CD14-positive monocyte (primary cell): ENCODE data around the gene NEDD4L. TPM values are rescaled to one million over a fixed set of nuclear protein-coding genes. Genes with fewer than 3 reads are reported as not detected.

Experiments used
- DNase-seq, 3 donors: peaks; one replicate each; pipeline ENCODE4 v3.0.0-alpha.2; 2011 to 2022
- H2AFZ ChIP-seq: 2 replicates; pipeline ENCODE4 v1.6.0; 2012; ENCODE audit warnings: mild to moderate bottlenecking, low read depth, low read length, inconsistent platforms; ENCODE audit not compliant: insufficient read depth, poor library complexity, severe bottlenecking
- H3K27ac ChIP-seq, 2 donors: 1 replicate in 1 of 2; 2 replicates in 1 of 2; pipeline ENCODE4 v1.5.1; 2012 to 2013; ENCODE audit warnings: low read length in 2 of 2, control low read depth in 1 of 2, inconsistent platforms in 1 of 2, low read depth in 1 of 2, mild to moderate bottlenecking in 1 of 2
- H3K27me3 ChIP-seq, 2 donors: one replicate each; pipeline versions ENCODE4 v1.6.0 to v1.6.1; 2011 to 2013; ENCODE audit warnings: low read length in 2 of 2; ENCODE audit not compliant: control insufficient read depth in 2 of 2, insufficient read depth in 2 of 2
- H3K36me3 ChIP-seq, 2 donors: replicated peaks in 1 of 2; 1 replicate in 1 of 2; 2 replicates in 1 of 2; pipeline versions ENCODE4 v1.5.1 to v1.6.1; 2012 to 2013; ENCODE audit warnings: low read length in 2 of 2, control low read depth in 1 of 2, inconsistent platforms in 1 of 2, mild to moderate bottlenecking in 1 of 2; ENCODE audit not compliant: insufficient read depth in 2 of 2, control insufficient read depth in 1 of 2
- H3K4me1 ChIP-seq, 2 donors: 1 replicate in 1 of 2; 2 replicates in 1 of 2; pipeline versions ENCODE4 v1.5.1 to v1.6.1; 2012 to 2013; ENCODE audit warnings: low read length in 2 of 2, control low read depth in 1 of 2, inconsistent platforms in 1 of 2, mild to moderate bottlenecking in 1 of 2, moderate library complexity in 1 of 2; ENCODE audit not compliant: insufficient read depth in 2 of 2, control insufficient read depth in 1 of 2
- H3K4me2 ChIP-seq: replicated peaks from 2 replicates; pipeline ENCODE3; 2012; ENCODE audit warnings: low read length, moderate library complexity, mild to moderate bottlenecking; ENCODE audit not compliant: poor library complexity, severe bottlenecking; ENCODE audit errors: extremely low read depth
- H3K4me3 ChIP-seq, 3 experiments: fragments of 200-600 bp in 1 of 3; sonication (generic) in 1 of 3; replicated peaks in 1 of 3; 1 replicate in 2 of 3; 2 replicates in 1 of 3; pipeline ENCODE4 v1.5.1; 2011 to 2013; ENCODE audit warnings: low read length in 3 of 3, mild to moderate bottlenecking in 3 of 3, control low read depth in 2 of 3, low read depth in 2 of 3, inconsistent platforms in 1 of 3, moderate library complexity in 1 of 3
- H3K79me2 ChIP-seq: 2 replicates; pipeline ENCODE4 v1.6.0; 2012; ENCODE audit warnings: mild to moderate bottlenecking, control low read depth, inconsistent platforms, low read length, moderate library complexity; ENCODE audit not compliant: insufficient read depth
- H3K9ac ChIP-seq: 2 replicates; pipeline ENCODE4 v1.6.0; 2017; ENCODE audit warnings: low read length, mild to moderate bottlenecking; ENCODE audit not compliant: insufficient read depth, poor library complexity, severe bottlenecking
- H3K9me3 ChIP-seq, 2 donors: replicated peaks in 1 of 2; 1 replicate in 1 of 2; 2 replicates in 1 of 2; pipeline versions ENCODE4 v1.5.1 to v1.6.1; 2012 to 2013; ENCODE audit warnings: low read length in 2 of 2, control low read depth in 1 of 2; ENCODE audit not compliant: control insufficient read depth in 1 of 2, insufficient read depth in 1 of 2
- H4K20me1 ChIP-seq: 2 replicates; pipeline ENCODE4 v1.6.0; 2012; ENCODE audit warnings: mild to moderate bottlenecking, low read length, control low read depth, moderate library complexity; ENCODE audit not compliant: insufficient read depth
- H3K27ac Mint-ChIP-seq, 7 donors: one replicate each; pipeline ENCODE4 v1.8.0; 2020; ENCODE audit warnings: mild to moderate bottlenecking in 7 of 7, mixed read lengths in 7 of 7, moderate library complexity in 6 of 7, inconsistent platforms in 2 of 7
- H3K27me3 Mint-ChIP-seq, 3 donors: one replicate each; pipeline ENCODE4 v1.8.0; 2021 to 2022; ENCODE audit warnings: low read depth in 3 of 3, mild to moderate bottlenecking in 3 of 3, mixed read lengths in 3 of 3, moderate library complexity in 3 of 3, inconsistent platforms in 1 of 3
- H3K36me3 Mint-ChIP-seq, 2 donors: one replicate each; pipeline ENCODE4 v1.8.0; 2020; ENCODE audit warnings: mixed read lengths in 2 of 2, inconsistent platforms in 1 of 2, mild to moderate bottlenecking in 1 of 2
- H3K4me1 Mint-ChIP-seq: one replicate; pipeline ENCODE4 v1.8.0; 2020; ENCODE audit warnings: mild to moderate bottlenecking, mixed read lengths
- H3K4me3 Mint-ChIP-seq, 2 donors: one replicate each; pipeline ENCODE4 v1.8.0; 2020; ENCODE audit warnings: mild to moderate bottlenecking in 2 of 2, mixed read lengths in 2 of 2, moderate library complexity in 1 of 2
- H3K9me3 Mint-ChIP-seq, 7 donors: one replicate each; pipeline ENCODE4 v1.8.0; 2020 to 2022; ENCODE audit warnings: mixed read lengths in 7 of 7, mild to moderate bottlenecking in 6 of 7, moderate library complexity in 6 of 7, inconsistent platforms in 2 of 7
- WGBS: methylation state at CpG from one replicate; pipeline ENCODE4 v1.1.5; 2013; ENCODE audit warnings: missing lambda C conversion rate; ENCODE audit not compliant: insufficient coverage; 5-methylcytosine and 5-hydroxymethylcytosine counted together
- intact Hi-C, 2 donors: fragments of 100-400 bp; cut with micrococcal nuclease; formaldehyde crosslinking; loops; one replicate each; pipeline versions ENCODE4 v1.15.0 to v1.15.1; 2023
- polyA plus RNA-seq, 3 donors: library from polyadenylated mRNA; depleted of rRNA in 1 of 3; unstranded in 2 of 3; stranded (reverse) in 1 of 3; fragments of 300-500 nt in 2 of 3; fragments of >200 nt in 1 of 3; fragmentation: Illumina TruSeq in 2 of 3; gene quantifications; 1 replicate in 2 of 3; 2 replicates in 1 of 3; pipeline ENCODE4 v1.2.3, GENCODE V29; 2012 to 2021
- TF ChIP-seq, protein P1 (sequence below): fragments of 200-600 bp; IDR thresholded peaks from one replicate; pipeline ENCODE4 v1.8.0; 2022; ENCODE audit warnings: antibody characterized with exemption, mild to moderate bottlenecking

NEDD4L gene
- polyA plus RNA-seq, 3 donors = 2.5 to 5.2 (median 4.5) TPM

DNA sequence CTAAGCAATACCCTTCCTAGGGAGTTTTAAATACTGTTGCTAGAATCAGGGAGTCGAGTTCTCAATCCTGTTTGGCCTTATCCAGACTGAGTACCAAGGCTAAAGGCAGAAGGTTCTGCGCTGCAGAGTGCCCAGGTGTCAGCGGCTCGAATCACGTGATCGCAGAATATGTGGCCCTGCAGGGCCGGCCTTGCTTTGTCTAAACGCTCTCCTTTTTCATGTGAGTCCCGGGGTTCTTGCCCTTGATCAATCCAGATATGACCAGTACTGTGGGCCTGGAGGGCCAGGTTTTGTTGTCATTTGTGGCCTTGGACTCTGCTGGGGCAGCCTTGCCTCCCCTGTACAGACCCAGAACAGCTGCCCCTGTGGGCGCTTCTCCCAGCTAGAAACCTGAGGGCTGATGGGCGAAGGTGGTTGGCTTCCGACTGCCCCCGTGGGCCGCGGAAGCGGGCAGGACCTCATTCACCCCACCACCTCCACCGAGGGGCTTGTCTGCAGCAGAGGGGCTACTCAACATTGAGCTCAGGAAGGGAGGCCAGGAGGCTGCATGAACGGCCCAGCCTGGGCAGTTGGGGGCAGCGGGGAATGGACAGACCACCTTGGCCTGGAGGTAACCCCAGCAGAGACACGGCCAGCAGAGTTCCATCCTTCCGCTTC, 359.9 kb downstream of the NEDD4L start:
- no peak overlapping the region for H3K4me2 ChIP-seq
- H2AFZ ChIP-seq = no peak overlapping the region
- Mint-ChIP-seq H3K4me3 (no peak overlapping the region), H3K9me3 (peaks cover 0 to 2% (median 0%) of the 10 kb centered on the region in 7 donors), H3K27ac (peak overlapping the region in 1 of 7 donors; percentile 51), H3K36me3 (no peaks in the 10 kb centered on the region), H3K4me1 (no peaks in the 10 kb centered on the region), H3K27me3 (peaks cover 0 to 3% (median 2%) of the 10 kb centered on the region in 3 donors)
- H3K27ac ChIP-seq = no peak overlapping the region
- H3K79me2 ChIP-seq = no peaks in the 10 kb centered on the region
- intact Hi-C loops = no loop called here
- no peak for DNase-seq
- TF ChIP-seq, protein P1, sequence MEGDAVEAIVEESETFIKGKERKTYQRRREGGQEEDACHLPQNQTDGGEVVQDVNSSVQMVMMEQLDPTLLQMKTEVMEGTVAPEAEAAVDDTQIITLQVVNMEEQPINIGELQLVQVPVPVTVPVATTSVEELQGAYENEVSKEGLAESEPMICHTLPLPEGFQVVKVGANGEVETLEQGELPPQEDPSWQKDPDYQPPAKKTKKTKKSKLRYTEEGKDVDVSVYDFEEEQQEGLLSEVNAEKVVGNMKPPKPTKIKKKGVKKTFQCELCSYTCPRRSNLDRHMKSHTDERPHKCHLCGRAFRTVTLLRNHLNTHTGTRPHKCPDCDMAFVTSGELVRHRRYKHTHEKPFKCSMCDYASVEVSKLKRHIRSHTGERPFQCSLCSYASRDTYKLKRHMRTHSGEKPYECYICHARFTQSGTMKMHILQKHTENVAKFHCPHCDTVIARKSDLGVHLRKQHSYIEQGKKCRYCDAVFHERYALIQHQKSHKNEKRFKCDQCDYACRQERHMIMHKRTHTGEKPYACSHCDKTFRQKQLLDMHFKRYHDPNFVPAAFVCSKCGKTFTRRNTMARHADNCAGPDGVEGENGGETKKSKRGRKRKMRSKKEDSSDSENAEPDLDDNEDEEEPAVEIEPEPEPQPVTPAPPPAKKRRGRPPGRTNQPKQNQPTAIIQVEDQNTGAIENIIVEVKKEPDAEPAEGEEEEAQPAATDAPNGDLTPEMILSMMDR = no peak
- no peaks in the 10 kb centered on the region for H3K36me3 ChIP-seq
- H3K4me3 ChIP-seq = no peak overlapping the region
- H3K9me3 ChIP-seq = no peaks in the 10 kb centered on the region
- no peaks in the 10 kb centered on the region for H4K20me1 ChIP-seq
- H3K4me1 ChIP-seq = no peaks in the 10 kb centered on the region
- H3K9ac ChIP-seq = no peak overlapping the region
- WGBS = 97% methylated on average over 18 of the region's 21 CpGs
- no peaks in the 10 kb centered on the region for H3K27me3 ChIP-seq

DNA sequence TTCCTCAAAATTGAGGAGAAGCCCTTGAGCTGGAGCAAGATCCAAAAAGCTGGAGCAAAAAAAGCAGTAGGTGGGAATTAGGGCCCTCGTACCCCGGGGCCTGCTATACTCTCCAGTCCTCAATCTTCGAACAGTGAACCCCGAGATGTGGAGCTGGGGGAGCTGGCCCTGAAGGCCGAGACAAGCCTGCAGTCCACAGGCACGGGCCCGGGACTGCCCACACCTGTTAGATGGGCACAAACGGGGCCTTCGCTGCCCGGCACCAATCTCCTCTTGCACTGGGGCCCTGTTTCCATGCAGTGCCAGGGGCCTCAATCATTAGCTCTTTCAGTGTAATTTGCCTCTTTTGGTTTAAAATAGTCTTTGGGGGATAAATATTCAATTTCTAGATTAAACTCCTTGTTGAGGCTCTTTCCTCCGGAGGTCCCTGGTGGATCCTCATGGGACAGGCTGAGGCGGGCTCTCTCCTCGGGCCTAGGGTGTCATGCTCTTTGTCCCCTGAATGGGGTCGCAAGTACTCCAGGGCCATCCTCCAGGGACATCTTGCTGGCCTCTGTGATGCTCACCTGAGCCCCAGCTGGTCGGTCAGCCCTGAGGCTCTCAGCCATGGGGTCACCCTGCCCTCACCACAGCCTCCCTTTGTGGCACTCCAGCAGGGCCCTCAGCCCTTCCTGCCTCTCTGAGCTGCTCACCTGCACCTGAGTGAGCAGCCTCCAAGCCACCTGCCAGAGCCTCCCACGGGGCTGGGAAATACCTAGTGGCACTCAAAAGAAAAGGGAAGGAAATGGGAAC, 361.3 kb downstream of the NEDD4L start:
- H3K36me3 ChIP-seq = no peaks in the 10 kb centered on the region
- intact Hi-C loops = no loop called here
- Mint-ChIP-seq H3K36me3 (no peaks in the 10 kb centered on the region), H3K4me3 (no peak overlapping the region), H3K4me1 (no peaks in the 10 kb centered on the region), H3K9me3 (peaks cover 0 to 2% (median 0%) of the 10 kb centered on the region in 7 donors), H3K27ac (no peak overlapping the region), H3K27me3 (peaks cover 0 to 3% (median 2%) of the 10 kb centered on the region in 3 donors)
- no peak for DNase-seq
- H3K9ac ChIP-seq = no peak overlapping the region
- no peak overlapping the region for H3K27ac ChIP-seq
- H3K27me3 ChIP-seq = no peaks in the 10 kb centered on the region
- H3K9me3 ChIP-seq = no peaks in the 10 kb centered on the region
- H3K79me2 ChIP-seq = no peaks in the 10 kb centered on the region
- TF ChIP-seq, protein P1 = no peak
- no peak overlapping the region for H3K4me3 ChIP-seq
- H3K4me1 ChIP-seq = no peaks in the 10 kb centered on the region
- 84% methylated on average over 15 of the region's 16 CpGs for WGBS
- no peak overlapping the region for H3K4me2 ChIP-seq
- no peaks in the 10 kb centered on the region for H4K20me1 ChIP-seq
- no peak overlapping the region for H2AFZ ChIP-seq
